ENCODE measurements around the gene EVA1C. TPM values are rescaled to one million over a fixed set of nuclear protein-coding genes. Genes with fewer than 3 reads are reported as not detected.

Gene EVA1C
- polyA plus RNA-seq, 1 donor from 2014 or later, result 2.1 TPM

- Histone ChIP-seq H3K27ac (ENCODE audit: low read length) (no peak overlapping the region), H3K9me2 (ENCODE audit: insufficient read depth, low read length) (no peaks in the 10 kb centered on the region), H3K9ac (ENCODE audit: low read length) (no peak overlapping the region), H3K4me3 (ENCODE audit: low read length) (no peak overlapping the region), H3K36me3 (ENCODE audit: insufficient read depth, low read length) (no peaks in the 10 kb centered on the region), H3K27me3 (ENCODE audit: insufficient read depth, low read depth, low read length) (no peaks in the 10 kb centered on the region), H3K79me2 (replicated peaks; ENCODE audit: insufficient read depth, low read length) (no peaks in the 10 kb centered on the region), H2AFZ (ENCODE audit: low read depth, low read length) (no peak overlapping the region), H3K9me3 (ENCODE audit: low read length) (no peaks in the 10 kb centered on the region), H4K20me1 (ENCODE audit: insufficient read depth) (no peaks in the 10 kb centered on the region), H3F3A (ENCODE audit: insufficient read depth, low read length, poor library complexity, severe bottlenecking) (no peaks in the 10 kb centered on the region), H3K4me2 (ENCODE audit: low read length) (no peak overlapping the region)
- TF ChIP-seq SMC3 (conservative IDR thresholded peaks at IDR 0.05; ENCODE audit: poor library complexity) (no peak), MXI1 (conservative IDR thresholded peaks at IDR 0.05; ENCODE audit: poor library complexity, severe bottlenecking) (no peak), TAF1 (IDR thresholded peaks at IDR 0.05; ENCODE audit: low read depth) (no peak), REST (IDR thresholded peaks at IDR 0.05; ENCODE audit: borderline replicate concordance) (no peak), EP300 (conservative IDR thresholded peaks at IDR 0.05; ENCODE audit: poor library complexity, severe bottlenecking) (no peak), EZH2 (IDR thresholded peaks at IDR 0.05; ENCODE audit: borderline replicate concordance, insufficient read depth, low read length, poor library complexity, severe bottlenecking) (no peak), POLR2AphosphoS5 (IDR thresholded peaks at IDR 0.05) (no peak), RAD21 (conservative IDR thresholded peaks at IDR 0.05) (no peak), CTCF (IDR thresholded peaks at IDR 0.05; ENCODE audit: poor library complexity, severe bottlenecking) (no peak)
These were observed 64.3 kb downstream of the EVA1C start for GRCh38 chr21:32476661-32477423.

- no peaks in the 10 kb centered on the region for H3K36me3 ChIP-seq (ENCODE audit: insufficient read depth, low read length)
- no peaks in the 10 kb centered on the region for H3F3A ChIP-seq (ENCODE audit: insufficient read depth, low read length, poor library complexity, severe bottlenecking)
- no peaks in the 10 kb centered on the region for H3K27me3 ChIP-seq (ENCODE audit: insufficient read depth, low read depth, low read length)
- no peak overlapping the region for H3K27ac ChIP-seq (ENCODE audit: low read length)
- H3K4me3 ChIP-seq (ENCODE audit: low read length), result no peak overlapping the region
- no peak overlapping the region for H3K9ac ChIP-seq (ENCODE audit: low read length)
- no peak overlapping the region for H2AFZ ChIP-seq (ENCODE audit: low read depth, low read length)
- TF ChIP-seq RAD21 (conservative IDR thresholded peaks at IDR 0.05), result no peak
- no peak for TF ChIP-seq TAF1 (IDR thresholded peaks at IDR 0.05; ENCODE audit: low read depth)
- TF ChIP-seq CTCF (IDR thresholded peaks at IDR 0.05; ENCODE audit: poor library complexity, severe bottlenecking), result no peak
- H4K20me1 ChIP-seq (ENCODE audit: insufficient read depth), result no peaks in the 10 kb centered on the region
- no peaks in the 10 kb centered on the region for H3K79me2 ChIP-seq (replicated peaks; ENCODE audit: insufficient read depth, low read length)
- H3K9me2 ChIP-seq (ENCODE audit: insufficient read depth, low read length), result no peaks in the 10 kb centered on the region
- no peaks in the 10 kb centered on the region for H3K9me3 ChIP-seq (ENCODE audit: low read length)
- H3K4me2 ChIP-seq (ENCODE audit: low read length), result no peak overlapping the region
These were observed 64.9 kb downstream of the EVA1C start for GRCh38 chr21:32477424-32477745.
